HTERT RPE-1 (cell line): ENCODE results near the gene RABAC1.
"Not testable (repeated sequence)": the region's sequence is repeated elsewhere in the genome, so short reads cannot be mapped to it uniquely, and the experiment has no call there.

Experiments used
- in situ Hi-C: fragments of 300-500 bp; cut with MboI; formaldehyde crosslinking; loops from 4 replicates; pipeline ENCODE4 v1.14.3; 2020; ENCODE audit warnings: low sequenced_read_pairs

The RABAC1 gene

DNA sequence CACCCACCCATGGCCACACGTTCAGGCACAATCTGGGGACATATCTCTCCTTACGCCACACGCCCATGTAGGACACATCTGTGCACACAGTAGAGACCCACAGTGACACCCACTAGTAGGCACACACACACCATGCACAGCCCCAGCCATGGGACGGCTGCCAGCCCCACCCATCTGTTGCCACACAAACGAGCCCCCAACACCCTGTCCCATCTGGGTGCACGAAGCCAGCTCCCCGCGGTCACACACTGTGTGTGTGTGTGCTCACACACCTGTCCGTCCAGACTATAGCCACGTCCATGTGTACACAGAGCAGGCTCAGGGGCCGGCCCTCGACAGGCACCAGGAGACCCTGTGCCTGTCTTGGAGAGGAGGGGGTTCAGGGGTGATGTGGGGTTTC is 41.4 kb downstream of the RABAC1 start:
- in situ Hi-C loops = no loop called here

DNA sequence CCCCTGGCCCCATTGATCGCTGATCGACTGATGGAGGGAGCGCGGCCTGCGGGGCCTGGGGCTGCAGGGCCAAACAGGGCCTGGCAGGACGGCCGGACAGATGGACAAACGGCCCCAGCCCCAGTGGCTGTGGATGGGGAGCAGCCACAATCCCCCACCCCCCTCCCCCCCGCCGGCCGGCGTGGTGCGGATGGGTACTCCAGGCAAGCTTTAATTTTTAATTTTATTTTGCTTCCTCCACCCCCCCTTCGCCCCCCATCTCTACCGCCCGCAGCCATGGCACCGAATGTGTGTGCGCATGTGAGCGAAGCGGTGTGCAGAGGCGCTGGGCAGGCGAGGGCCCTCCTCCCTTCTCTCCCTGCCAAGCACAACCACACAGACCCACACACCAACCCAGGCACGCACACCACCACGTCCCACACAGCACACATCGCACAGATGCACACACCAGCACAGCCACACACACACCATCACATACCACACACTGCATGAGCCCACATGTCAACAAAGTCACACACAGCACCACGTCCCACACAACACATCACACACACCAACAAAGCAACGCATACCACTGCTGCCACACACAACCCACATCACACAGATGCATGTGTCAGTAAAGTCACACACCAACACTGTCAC is 43.2 kb downstream of the RABAC1 start:
- in situ Hi-C loops = no loop called here

DNA sequence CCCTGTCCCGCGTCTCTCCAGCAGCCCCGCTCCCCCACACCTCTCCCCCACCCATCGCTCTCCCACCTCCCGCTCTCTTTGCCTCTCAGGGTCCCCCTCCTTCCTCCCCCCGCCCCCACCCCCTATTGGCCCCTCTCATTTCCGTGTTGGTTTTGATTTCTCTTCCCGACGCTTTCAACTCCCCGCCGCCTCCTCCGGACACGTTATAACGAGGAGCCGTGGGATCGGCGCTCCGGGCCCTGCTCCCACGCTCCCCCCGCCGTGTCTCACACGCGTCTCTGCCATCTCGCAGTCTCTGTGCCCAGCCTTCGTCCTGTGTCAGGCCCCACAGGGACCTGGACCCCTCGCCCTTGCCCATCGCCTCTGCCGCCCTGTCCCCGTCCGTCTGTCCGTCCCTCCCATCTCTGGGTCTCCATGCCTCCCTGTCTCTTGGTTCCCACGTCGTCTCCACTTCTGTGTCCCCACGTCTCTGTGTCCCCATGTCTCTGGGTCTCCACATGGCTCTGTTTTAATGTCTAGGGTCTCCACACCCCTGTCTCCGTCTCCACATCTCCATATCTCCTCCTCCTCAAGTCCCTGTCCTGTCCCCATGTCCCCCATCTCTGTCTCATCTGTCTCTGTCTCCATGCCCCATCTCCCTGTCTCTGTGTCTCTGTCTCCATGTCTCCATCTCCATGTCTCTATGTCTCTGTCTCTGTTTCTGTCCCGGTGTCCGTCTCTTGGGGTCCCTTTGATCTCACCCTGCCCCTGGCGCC is 43.9 kb downstream of the RABAC1 start:
- in situ Hi-C loops = no loop called here

DNA sequence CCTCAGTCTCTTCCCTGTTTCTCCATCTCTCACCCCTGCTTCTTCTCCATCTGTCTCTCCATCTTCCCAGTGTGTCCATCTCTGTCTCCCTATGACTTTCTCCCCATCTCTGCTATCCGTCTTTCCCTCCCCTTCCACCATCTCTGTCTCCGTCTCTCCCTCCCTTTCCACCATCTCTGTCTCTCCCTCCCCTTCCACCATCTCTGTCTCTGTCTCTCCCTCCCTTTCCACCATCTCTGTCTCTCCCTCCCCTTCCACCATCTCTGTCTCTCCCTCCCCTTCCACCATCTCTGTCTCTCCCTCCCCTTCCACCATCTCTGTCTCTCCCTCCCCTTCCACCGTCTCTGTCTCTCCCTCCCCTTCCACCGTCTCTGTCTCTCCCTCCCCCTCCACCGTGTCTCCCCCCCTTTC is 44.7 kb downstream of the RABAC1 start:
- in situ Hi-C loops = not testable (repeated sequence)

DNA sequence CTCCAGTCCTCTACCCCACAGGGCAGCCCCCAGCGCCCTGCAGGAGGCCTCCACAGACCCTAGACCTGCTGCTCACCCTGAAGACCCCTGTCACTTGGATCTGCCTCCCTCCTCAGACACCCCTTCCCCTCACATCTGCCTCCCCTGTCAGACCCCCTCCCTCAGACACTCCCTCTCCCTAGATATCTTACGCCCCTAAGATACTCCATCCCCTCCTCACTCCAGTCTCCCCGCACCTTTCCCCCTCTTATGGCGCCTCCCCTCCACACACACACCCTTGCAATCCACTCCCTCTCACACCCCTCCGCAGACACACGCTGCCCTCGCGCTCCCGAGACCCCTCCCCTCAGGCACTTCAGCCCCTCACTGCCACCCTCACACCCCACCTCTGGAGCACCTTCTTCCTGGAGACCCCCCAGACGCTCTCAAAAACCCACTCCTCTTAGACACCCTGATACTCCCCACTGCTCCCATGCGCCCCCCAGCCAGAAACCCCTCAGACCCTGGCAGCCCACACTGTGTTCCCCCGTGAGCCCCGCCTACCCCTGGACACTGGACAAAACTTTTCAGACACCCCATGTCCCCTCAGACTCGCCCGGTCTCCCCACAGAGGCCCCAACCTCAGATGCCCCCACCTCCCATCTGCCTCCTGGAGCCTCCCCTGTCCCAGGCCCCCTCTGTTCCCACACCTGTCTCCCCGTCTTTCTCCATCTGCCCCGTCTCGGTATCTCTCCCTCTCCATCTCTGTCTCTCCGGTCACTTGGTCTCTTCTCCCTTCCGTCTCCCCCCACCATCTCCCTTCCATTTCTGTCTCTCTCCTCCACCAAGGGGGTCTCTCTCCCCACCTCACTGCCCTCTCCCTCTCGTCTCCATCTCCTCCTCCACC is 45.3 kb downstream of the RABAC1 start:
- in situ Hi-C loops = no loop called here

DNA sequence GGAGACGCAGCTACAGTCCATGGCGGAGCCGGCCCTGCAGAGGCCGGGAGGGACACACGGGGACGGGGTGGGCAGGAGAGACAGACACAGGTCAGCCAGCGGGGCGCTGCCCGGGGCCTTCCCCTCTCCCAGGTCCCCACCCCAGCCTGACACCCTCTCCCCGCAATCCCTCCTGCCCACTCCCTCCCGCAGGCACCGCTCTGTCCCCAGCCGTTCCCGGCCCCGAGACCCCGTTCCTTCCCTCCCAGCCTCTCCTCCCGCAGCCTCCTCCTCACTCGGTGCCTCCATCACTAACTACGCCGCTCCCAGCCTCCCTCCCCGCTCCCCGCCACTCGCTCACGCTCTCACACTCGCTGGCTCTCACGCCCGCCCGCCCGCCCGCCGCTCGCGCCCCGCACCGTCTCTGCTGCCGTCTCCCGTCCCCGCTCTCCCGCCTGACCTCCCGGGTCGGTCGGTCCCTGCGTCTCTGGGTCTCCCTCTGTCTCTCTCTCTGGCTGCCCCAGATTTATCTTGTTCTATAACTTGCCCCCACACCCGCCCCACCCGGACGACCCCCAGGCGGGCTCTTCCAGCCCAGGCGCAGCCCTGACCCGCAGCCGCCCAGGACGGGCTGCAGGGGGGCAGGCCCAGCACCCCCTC is 46.1 kb downstream of the RABAC1 start:
- in situ Hi-C loops = no loop called here

DNA sequence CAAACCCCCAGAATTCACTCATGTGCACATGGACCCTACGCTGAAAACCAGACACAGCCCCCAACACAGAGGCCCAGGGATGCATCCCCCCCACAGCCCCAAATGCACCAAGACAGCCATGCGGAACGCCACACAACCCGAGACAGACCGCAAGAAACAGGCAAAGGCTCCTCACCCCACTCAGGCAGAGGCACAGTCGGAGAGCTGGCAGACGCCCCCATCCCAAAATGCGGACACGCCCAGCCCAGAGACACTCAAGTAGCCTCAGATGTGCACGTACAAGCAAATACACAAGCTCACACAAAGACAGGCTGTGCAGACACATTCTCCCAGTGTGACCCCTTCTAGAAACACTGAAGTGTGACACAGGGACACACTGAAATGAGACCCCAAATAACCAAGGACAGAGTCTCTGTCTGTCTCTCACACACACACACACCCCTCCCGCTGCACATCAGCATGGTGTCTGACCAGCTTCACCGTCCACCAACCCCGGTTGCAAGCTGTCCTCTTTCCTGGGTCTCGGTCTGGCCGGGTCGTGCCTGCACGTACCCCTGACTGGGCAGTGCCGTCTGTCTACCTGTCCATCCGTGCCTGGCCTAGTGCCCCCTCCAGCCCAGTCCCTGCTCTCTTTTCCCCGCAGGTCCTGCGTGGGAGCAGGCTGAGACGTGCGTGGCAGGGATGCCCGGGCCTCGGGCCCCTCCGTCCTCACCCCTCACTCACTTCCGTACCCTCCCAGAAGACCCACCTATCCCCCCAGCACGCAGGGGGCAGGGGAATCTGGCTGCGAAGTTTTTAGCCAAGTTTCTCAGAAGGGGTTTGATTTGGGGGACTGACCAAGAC is 47.0 kb downstream of the RABAC1 start:
- in situ Hi-C loops = no loop called here

DNA sequence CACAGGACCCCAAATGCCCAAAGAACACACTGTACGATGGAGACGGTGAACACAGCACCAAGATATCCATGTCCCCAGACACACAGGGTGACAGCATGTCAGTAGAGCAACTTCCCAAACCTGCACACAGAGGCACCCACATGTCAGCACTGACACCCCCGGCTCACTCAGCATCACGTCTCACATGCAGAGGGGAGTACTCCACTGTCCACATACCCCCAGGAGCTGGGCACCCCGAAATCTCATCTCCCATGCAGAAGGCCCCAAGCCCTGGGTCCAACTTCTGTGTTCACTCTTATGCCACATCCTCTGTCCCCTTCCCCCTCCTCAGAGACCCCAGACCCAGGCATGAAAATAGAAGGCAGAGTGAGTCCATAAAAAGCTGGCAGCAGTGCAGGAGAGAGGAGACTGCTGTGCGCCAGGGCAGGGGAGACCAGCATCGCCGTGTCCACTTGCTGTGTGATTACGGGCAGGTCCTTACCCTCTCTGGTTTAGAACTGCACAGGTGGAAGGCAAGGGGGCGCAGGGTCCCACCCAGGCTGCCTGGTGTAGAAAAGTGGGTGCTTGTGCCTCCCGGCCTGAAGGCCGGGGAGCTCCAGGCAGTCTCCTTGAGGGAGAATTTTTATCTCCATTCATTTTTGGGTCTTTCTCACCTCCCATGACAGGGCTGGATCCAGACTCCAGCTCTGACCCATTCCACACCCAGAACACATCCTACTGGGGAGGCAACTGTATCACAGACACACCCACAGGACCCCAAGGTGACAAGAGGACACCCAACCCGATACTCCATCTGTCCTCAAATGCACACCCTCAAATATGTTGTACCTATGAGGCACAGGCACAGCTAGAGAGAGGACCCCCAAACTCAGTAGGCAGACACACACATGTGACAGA is 47.9 kb downstream of the RABAC1 start:
- in situ Hi-C loops = no loop called here

DNA sequence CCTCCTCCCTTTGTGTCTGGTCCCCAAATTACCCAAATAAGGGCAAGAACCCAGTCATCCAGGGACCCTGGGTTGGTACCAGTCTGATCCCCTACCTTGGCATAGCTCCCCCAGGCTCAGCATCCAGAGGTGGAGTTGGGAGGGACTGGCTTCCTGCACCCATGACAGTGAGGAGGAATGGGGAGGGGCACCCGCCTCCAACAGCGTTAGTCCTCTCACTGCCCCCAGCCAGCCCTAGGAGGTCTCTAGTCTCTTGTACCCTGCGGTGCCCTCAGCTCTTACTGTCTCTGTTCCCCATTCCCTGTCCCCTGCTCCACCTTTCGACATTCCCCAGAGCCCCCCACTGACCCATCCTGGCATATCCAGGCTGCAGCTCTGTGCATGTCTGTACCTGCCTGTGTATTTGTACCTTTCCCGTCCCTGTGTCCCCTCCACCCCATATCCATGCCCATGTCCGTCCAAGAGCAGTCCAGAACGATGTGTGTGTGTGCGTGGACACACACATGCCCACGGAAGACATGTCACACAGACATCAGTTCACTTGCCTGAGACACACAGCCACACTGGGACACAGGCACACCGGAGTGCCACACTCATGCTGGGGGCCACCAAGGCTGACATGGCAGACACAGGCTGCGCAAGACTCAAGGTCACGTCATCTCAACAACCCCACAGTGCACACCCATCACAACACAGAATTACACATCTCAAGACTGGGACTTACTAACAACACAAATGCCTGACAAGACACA is 48.7 kb downstream of the RABAC1 start:
- in situ Hi-C loops = no loop called here

DNA sequence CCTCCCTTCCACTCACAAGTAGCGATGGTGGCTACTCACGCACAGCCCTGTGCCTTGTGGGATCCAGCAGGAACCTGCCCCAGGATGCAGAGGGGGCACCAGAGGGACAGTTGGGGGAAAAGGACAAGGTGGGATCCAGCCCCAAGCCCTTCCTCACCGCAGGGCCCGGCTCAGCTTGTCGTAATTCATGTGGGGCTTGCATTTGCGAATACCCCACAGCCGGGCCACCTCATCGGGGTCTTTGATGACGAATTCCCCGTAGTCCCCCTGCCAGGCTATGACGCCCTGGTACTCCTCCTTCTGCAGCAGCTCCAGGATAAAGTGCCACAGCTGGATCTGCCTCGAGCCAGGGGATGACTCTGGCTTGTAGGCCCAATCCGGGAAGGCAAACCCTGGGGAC is 49.4 kb downstream of the RABAC1 start:
- in situ Hi-C loops = no loop called here

DNA sequence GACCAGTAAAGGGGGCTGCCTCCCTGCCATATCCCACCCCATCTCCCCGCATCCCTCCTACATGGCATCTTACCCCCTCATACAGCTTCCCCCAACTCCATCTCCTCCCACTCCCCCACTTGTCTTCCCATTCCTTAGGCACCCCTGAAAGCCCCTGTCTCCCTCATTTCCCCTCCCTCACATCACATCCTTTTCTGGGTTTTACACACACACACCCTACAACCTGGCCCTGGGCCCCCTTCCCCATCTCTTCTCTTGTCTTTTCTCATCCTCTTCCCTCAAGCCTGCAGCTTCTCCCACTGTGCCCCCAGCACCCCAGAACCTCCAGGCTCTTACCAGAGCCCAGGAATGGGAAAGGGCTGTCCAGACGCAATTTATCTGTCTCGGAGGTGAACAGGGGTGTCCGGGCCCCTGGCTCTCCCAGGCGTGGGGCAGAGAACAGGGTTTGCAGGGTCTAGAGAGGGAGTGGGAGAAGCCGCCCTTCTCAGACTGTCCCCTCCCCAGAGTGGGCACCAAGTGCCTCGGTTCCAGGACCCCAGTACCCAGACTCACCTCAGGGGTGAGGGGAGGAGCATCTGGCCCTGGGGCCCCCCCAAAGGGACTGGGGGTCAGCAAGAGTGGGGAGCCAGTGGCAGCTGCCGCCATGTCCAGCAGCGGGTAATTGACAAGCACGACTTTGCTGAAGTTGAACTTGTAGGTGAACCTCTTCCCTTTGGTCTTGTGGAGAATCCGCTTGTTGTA is 50.2 kb downstream of the RABAC1 start:
- in situ Hi-C loops = no loop called here

DNA sequence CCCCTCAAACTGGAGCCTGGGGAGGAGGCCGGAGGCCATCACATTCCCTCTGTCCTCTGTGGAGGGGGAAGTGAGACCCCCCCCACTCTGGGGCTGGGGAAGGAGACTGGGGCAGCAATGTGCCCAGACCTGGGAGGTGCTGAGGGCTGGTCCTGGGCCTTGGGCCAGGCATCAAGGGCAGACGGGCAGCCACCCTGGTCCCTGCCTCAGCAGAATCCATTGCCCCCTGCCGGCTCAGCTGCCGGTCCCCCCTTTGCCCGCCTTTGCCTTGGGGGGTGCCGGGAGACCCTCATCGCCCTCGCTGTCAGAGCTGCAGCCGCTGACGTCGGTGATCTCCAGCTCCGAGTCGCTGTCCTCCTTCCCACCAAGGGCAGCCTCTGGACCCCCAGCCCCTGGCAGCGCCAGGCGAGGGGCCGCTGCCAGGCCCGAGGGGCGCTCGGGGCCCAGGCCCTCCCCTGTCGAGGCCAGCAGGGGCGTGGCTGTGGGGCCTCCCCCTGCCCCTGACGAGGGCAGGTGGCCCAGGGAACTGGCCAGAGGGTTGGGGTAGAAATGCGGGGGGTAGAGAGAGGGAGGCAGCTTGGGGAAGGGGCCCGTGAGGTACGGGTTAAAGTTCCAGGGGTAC is 51.0 kb downstream of the RABAC1 start:
- in situ Hi-C loops = no loop called here

DNA sequence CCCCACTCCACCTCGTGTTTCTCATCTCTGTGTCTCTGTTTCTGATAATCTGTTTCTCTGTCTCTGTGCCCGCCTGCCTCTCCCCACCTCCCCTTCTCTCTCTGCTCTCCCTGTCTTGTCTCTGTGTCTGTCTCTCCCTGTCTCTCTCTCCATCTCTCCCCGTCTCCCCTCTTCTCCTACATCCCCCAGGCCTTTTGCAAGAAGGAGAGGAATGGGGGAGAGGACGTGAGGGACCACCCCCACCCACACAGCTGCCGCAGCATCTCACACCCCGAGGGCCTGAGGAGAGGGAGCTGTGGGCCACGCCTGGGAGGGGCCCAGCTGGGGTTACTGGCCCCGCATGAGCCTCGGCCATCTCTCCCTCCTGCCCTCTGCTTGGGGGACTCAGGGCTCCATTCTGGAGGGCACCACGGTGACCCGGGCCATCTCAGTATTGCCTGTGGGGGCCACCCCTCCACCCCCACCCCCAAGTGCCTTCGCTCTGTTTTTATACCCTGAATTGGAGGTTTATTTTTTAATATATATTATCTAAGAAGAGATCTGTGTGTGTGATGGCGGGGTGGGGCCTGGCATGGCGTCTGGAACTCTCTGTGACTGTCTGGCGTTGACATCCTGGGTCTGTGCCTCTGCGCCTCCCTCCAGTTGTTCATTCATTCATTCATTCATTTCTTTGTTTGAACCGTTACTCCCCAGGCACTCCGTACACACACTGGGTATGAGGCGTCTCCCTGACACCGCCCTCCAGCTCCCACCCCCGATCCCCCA is 52.0 kb downstream of the RABAC1 start:
- in situ Hi-C loops = no loop called here
